Stimulated activated naive CD4-positive, alpha-beta T cell (primary cell): ENCODE measurements around the gene FBRS.
"Not testable (repeated sequence)": the region's sequence is repeated elsewhere in the genome, so short reads cannot be mapped to it uniquely, and the experiment has no call there.

ENCODE experiments used
- DNase-seq, 6 experiments: peaks; one replicate each; lab custom pipeline; 2025; lab: John Stamatoyannopoulos, UW

The FBRS gene

GRCh38 chr16:30657866-30658730 lies at the start of gene FBRS:
FBRS (plus strand) TSS chr16:30658431; CDS start chr16:30659519, 1,088 bp downstream.
- DNase-seq: peak; percentile 99 to 100 (median 100)

DNA sequence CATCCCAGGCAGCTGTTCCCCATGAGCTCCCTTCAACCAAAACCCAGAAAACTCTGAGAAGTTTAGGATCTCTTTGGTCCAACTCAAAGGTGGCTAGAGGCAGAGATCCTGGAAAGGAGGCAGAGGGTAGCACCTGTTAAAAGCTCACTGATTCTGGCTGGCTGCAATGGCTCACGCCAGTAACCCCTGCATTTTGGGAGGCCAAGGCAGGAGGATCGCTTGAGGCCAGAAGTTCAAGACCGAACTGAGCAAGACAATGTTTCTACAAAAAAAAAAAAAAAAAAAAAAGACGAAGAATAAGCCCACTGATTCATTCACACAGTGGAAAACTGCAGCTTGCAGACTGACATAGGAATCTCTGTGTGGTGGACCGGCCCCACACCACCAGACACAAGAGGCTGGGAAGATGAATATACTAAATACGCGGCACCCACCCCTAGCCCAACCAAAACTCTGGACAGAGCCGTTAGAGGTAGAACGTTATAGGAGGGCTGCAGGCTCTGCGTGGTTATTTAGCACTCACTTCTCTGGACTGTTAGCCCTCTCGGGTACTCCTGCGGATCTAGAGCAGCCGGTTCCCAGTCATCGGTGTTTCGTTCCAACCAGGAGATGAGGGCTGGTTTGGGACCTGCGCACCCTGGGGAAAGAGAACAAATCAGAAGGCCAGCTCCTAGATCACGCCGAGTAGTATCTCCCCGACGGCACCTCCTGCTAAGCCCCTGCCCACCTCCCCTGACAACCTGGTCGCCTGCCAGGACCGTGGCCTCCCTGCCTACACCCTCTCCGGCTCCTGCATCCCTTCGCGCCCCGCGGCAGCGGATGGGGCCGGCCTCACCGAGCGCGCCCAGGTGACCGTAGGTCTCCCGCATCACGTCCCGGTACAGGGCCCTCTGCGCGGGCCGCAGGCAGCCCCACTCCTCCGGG lies 49.0 kb upstream of the FBRS start:
- DNase-seq: peak in 2 of 6 experiments; percentile 10 to 38

DNA sequence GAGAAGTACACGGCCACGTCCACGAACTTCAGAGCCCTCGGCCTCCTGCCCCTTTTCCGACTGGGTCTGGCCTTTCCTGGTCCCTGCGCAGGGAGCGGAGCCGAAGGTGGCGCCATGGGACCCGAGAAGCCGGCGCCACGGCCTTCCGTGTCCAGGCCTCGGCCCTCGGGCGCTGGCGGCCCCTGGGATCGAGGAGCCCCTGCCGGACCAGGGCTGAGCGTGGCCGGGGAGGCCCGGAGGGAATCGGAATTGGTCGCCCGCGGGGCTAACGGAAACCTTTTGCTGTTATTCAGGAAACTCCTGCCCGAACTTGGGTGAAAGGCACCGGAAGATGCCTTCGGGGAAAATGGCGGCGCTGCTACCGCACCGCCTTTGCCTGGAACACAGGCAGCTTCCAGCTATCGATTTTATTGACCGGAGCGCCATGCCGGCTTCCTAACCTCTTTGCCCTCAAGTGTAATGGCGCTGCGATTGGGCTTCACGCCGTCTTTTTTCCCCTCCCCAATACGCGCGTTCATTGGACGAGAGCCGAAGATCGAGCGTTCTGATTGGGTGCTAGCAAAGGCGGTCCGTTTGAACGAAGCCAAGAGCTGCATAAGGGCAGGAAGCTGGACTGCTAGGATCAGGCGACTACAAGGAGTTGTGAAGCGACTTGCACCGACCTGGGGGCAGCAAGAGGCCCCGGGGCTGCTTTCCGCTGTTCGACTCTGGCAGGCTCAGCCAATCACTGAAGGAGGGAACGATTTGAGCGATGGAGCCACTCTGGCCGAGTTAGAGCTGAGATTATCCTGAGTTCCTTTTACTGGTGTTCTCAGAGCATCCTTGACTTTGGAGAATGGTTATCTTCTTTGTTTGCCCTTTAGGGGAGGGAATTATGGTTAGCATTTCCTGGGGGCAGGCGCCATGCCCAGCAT lies 48.0 kb upstream of the FBRS start, which contains the start of gene ZNF689:
ZNF689 (minus strand) TSS at position 464 of the 914 bp plus-strand sequence; CDS start at position 116, 348 bp downstream.
- peak; percentile 90 to 96 (median 93) for DNase-seq

- peak; percentile 19 to 55 (median 50) for DNase-seq
Observed at GRCh38 chr16:30615358-30616091, 42.7 kb upstream of the FBRS start.

DNA sequence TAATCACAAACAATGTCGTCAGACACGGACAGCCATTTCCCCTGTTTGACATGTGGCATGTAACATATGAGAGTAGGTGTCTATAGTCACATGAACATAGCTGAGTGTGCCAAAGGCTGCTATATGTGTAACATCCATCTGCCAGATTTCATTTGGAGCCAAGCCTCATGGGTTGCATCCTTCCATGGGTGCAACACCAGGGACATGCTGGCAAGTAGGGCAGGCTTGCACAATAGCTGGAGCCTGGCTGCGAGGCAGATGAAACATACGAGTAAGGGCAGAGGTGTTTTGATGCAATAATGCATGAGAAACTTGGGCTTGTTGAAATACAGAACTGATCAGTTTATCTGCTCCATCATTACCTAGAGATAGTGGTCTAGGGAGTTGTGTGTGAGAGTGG lies 39.0 kb upstream of the FBRS start:
- no peak for DNase-seq

GRCh38 chr16:30619638-30620037 lies 38.6 kb upstream of the FBRS start:
- no peak for DNase-seq

DNA sequence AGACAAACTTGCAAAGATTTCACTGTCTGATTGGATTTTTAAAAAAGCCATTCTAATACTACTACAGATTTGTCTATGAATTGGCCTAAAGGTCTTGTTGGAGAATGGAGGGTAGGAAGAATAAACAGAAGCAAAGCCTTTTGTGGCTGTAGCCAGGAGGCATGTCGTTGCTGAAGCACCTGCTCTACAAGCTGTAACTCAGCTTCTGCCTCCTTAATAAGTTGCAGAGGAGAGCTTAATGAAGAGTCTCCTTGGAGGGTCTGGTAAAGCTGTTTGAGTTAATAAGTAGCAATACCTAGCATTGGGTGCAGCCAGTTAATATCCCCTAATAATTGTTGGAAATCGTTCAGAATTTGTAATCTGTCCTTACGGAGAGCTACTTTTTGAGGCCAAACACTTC lies 38.1 kb upstream of the FBRS start:
- no peak for DNase-seq

DNA sequence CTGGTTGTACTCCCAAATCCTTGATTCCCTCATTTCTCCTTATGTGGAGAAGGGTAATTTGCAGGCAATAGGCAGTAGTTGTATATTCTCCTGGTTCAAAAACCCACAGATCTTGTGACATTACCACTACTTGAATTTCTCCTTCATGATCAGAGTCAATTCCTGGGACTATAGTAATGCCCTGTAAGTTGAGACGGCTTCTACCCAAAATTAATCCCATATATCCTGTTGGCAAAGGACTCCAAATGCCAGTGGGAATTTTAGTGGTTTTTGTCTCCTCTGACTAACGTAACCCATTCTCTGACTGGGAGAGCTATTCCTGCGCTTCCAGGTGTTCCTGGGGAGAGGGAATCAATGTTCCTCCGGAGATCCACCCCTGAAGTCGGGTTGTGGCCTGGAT lies 36.5 kb upstream of the FBRS start:
- DNase-seq: no peak

GRCh38 chr16:30622455-30623032 lies 35.7 kb upstream of the FBRS start:
- DNase-seq: no peak

DNA sequence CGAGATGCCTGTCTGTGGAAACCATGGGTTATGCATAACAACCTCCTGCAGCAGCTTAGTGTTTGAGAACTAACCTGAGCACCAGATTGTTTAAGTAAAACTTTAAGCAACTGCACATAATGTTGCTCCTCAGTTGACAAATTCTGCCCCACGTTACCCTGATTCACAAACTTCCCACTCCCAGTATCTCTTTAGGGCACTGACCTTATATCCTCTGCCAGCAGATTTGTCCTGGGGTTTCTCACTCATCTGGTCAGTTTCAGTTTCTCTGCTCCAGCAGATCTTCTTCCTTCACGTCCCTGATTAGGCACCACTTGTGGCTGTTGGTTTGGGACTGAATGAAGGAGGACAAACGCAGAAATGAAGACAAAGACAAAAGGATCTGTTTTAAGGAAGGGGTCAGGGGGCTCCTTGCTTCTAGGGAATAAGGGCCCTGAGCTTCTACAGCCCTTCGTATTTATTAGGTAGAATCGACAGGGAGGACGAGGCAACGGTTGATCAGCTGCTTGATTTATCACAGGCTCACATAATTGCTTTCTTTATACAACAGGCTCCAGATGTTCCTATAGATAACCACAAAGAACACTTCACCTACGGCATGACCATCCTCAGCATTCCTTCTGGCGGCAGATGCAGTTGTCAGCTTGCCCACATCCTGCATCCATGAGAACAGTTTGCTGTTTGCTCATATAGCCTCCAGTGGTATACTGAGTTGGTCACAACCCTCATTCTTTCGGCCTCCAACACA lies 34.5 kb upstream of the FBRS start:
- DNase-seq: no peak

DNA sequence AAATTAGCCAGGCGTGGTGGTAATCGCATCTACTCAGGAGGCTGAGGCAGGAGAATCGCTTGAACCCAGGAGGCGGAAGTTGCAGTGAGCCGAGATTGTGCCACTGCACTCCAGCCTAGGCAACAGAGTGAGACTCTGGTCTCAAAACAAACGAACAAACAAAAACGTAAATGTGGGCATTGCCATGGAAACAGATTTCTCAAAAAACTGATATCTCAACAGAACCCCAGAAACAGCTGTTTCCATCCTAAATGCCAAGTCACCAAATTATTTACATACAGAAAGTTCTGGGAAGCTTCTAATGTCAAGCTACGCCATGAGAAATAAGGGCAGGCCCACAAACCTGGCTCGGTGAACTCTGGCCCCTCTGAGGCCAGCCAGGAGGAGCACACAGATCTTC lies 32.0 kb upstream of the FBRS start:
- no peak for DNase-seq

DNA sequence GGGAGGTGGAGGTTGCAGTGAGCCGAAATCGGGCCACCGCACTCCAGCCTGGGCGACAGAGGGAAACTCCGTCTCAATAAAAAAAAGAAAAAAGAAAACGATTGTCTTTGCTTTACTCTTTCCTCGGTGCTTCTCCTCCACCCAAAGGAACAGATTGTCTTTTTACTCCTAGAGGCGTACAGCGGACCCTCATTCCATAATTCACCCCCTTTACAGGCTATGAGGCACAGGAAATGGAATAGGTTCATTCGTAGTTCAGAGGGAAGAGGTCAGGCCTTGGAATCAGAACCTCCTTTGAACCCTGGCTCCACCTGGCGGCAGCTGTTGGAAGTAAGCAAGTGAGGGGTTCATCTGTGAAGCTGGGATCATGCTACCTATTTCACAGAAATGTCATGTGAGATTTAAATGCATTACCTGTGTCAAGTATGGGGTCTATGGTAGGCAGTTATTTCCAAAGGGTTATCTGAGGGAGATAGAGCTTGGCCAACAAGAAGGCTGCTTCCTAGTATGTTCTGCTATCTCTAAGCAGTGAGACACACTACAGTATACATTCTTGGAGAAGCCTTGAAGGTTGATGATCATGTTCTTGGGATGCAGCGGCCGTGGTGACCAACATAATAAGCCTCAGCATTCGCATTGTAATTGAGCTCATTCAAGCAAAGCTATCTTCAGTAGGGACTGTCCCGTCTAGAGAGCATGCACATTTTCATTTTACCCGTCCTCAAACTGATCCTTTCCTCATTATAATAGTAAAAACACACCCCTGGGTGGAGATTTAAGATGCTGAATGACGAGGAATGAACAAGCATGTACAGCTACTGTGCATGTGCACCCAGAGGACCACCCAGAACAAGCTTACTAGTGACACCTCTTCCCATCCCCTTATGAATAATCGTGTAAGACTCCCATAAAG lies 29.3 kb upstream of the FBRS start:
- DNase-seq: peak; percentile 68 to 87 (median 80)

- not testable (repeated sequence) for DNase-seq
Observed at GRCh38 chr16:30632454-30632853, 25.8 kb upstream of the FBRS start.

GRCh38 chr16:30633526-30633925 lies 24.7 kb upstream of the FBRS start:
- DNase-seq: no peak

GRCh38 chr16:30636599-30636998 lies 21.6 kb upstream of the FBRS start:
- no peak for DNase-seq

- DNase-seq: not testable (repeated sequence)
Observed at GRCh38 chr16:30637139-30637538, 21.1 kb upstream of the FBRS start.

DNA sequence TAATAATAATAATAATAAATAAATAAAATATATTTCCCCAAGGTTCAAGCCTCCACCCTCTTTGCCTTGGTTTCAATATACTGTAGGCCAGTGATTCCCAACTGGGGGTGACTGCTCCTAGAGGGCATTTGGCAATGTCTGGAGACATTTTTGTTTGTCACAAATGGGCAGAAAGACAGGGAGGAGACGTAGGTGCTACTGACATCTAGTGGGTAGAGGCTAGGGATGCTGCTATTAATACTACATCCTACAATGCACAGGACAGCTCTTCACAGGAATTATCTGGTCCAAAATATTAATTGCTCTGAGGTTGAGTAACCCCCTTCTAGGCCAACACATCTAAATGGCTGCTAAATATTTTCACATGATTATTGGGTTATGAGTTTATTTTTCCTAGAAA lies 20.3 kb upstream of the FBRS start:
- peak in 2 of 6 experiments; percentile 14 to 15 for DNase-seq

DNA sequence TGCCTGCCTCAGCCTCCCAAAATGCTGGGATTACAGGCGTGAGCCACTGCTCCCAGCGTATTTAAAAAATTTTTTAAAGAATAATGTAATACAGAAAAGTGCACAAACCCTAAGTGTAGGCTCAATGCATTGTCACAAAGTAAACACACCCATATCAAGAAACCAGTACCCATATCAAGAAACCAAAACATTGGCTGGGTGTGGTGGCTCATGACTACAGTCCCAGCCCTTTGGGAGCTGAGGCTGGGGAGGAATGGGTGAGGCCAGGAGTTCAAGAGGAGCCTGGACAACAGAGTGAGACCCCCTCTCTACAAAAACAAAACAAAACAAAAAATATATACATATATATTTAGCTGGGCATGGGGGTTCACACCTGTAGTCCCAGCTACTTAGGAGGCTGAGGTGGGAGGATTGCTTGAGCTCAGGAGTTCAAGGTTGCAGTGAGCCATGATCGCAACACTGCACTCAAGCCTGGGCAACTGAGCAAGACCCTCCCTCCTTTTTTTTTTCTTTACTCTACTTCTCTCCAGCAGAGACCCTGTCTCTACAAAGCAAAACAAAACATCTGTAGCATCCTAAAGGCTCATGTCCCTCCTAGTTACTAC lies 16.8 kb upstream of the FBRS start:
- no peak for DNase-seq
